ENCODE data around the gene ROBO2.

Gene ROBO2

GRCh38 chr3:77370413-77370812 lies 330.5 kb downstream of the ROBO2 start:
- H3K4me3 ChIP-seq (ENCODE audit: low read depth, low read length) = no peak overlapping the region
- TF ChIP-seq, protein P1, sequence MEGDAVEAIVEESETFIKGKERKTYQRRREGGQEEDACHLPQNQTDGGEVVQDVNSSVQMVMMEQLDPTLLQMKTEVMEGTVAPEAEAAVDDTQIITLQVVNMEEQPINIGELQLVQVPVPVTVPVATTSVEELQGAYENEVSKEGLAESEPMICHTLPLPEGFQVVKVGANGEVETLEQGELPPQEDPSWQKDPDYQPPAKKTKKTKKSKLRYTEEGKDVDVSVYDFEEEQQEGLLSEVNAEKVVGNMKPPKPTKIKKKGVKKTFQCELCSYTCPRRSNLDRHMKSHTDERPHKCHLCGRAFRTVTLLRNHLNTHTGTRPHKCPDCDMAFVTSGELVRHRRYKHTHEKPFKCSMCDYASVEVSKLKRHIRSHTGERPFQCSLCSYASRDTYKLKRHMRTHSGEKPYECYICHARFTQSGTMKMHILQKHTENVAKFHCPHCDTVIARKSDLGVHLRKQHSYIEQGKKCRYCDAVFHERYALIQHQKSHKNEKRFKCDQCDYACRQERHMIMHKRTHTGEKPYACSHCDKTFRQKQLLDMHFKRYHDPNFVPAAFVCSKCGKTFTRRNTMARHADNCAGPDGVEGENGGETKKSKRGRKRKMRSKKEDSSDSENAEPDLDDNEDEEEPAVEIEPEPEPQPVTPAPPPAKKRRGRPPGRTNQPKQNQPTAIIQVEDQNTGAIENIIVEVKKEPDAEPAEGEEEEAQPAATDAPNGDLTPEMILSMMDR (IDR thresholded peaks at IDR 0.05; ENCODE audit: insufficient read depth, low read depth, low read length, missing control alignments) = no peak
- no peak for DNase-seq (ENCODE audit: low read depth)

DNA sequence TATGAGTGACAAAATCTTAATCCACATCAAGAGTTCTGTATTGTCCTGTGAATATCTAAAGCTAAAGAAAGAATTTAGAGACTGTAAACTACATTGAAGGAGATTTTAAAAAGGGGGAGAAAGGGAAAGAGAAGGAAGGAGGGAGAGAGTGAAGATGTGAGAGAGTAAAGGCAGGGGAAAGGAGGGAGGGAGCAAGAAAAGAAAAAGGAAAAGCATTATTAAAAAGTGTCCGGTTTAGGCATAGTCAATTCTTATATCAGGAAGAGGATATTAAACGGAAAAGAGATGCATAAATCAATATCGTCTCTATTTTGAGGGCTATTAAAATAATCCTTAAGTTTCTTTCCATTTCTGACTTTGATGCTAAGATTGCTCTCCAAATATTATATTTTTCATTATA lies 332.1 kb downstream of the ROBO2 start:
- TF ChIP-seq, protein P1 (IDR thresholded peaks at IDR 0.05; ENCODE audit: insufficient read depth, low read depth, low read length, missing control alignments) = no peak
- no peak overlapping the region for H3K4me3 ChIP-seq (ENCODE audit: low read depth, low read length)
- no peak for DNase-seq (ENCODE audit: low read depth)

DNA sequence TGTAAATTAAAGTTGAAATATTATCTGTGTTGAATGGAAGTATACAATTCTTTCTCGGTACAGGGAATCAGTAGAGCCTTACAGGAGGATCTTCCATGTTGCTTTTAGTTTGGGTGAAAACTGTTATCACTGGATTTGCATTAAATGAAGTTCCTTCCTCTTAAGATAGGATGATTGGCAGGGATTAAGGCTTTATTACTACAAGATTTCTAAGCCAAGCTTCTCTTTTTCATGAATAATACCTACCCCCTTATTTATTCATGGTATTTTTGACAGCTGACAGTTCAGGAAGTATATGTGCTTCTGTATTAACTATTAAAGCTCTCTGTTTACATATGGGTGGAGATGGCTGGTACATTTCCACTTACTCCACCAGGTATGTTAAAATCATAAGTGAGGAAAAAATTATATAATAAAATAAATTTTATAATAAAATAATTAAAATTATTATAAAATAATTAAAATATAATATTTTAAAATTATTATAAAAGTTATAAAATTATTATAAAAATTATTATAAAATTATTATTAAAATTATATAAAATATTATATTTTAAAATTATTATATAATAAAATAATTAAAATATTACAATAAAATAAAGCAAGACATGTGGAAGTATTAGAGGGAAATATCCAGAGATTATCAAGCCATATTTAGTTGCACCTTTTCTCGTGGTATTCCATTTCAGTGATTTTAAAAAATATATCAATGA lies 332.9 kb downstream of the ROBO2 start:
- DNase-seq (ENCODE audit: low read depth) = no peak
- TF ChIP-seq, protein P1 (IDR thresholded peaks at IDR 0.05; ENCODE audit: insufficient read depth, low read depth, low read length, missing control alignments) = no peak
- H3K4me3 ChIP-seq (ENCODE audit: low read depth, low read length) = no peak overlapping the region

DNA sequence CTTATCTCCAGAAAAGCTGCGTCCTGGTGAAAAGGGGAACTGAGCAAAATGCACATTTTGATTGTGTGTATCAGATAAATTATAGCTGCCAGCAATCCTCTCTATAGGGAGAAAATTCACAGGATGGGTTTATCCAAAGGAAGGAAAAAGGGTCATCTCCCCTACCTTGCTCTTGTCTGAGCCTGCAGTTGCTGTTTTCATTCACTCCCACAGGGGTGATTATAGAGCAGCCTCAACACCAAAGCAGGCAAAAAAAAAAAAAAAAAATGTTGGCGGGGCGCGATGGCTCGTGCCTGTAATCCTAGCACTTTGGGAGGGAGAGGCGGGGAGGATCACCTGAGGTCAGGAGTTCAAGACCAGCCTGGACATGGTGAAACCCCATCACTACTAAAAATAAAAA lies 333.7 kb downstream of the ROBO2 start:
- DNase-seq (ENCODE audit: low read depth) = no peak
- TF ChIP-seq, protein P1 (IDR thresholded peaks at IDR 0.05; ENCODE audit: insufficient read depth, low read depth, low read length, missing control alignments) = no peak
- H3K4me3 ChIP-seq (ENCODE audit: low read depth, low read length) = no peak overlapping the region

- TF ChIP-seq, protein P1 (IDR thresholded peaks at IDR 0.05; ENCODE audit: insufficient read depth, low read depth, low read length, missing control alignments) = no peak
- H3K4me3 ChIP-seq (ENCODE audit: low read depth, low read length) = no peak overlapping the region
- DNase-seq (ENCODE audit: low read depth) = no peak
Observed at GRCh38 chr3:77376511-77376910, 336.6 kb downstream of the ROBO2 start.

- no peak overlapping the region for H3K4me3 ChIP-seq (ENCODE audit: low read depth, low read length)
- DNase-seq (ENCODE audit: low read depth) = no peak
- TF ChIP-seq, protein P1 (IDR thresholded peaks at IDR 0.05; ENCODE audit: insufficient read depth, low read depth, low read length, missing control alignments) = no peak
Observed at GRCh38 chr3:77377717-77378116, 337.8 kb downstream of the ROBO2 start.

GRCh38 chr3:77380136-77380535 lies 340.2 kb downstream of the ROBO2 start:
- no peak for DNase-seq (ENCODE audit: low read depth)
- no peak overlapping the region for H3K4me3 ChIP-seq (ENCODE audit: low read depth, low read length)
- TF ChIP-seq, protein P1 (IDR thresholded peaks at IDR 0.05; ENCODE audit: insufficient read depth, low read depth, low read length, missing control alignments) = no peak

Measured in GM12865 (cell line).